Loucy (cell line): ENCODE data around the gene KDM5B.

Source experiments
- H2AFZ ChIP-seq: fragments of 200-600 bp; sonication (generic); 2 replicates; pipeline ENCODE4 v1.6.0; 2016; ENCODE audit warnings: antibody characterized with exemption, mild to moderate bottlenecking, low read length, moderate library complexity
- H3F3A ChIP-seq: fragments of 200-600 bp; 2 replicates; pipeline ENCODE4 v1.6.0; 2016; ENCODE audit warnings: antibody characterized with exemption, low read depth, mild to moderate bottlenecking
- H3K27me3 ChIP-seq: fragments of 200-600 bp; sonication (generic); 2 replicates; pipeline ENCODE4 v1.6.1; 2014; ENCODE audit warnings: low read length, mild to moderate bottlenecking; ENCODE audit not compliant: insufficient read depth, poor library complexity, severe bottlenecking
- H3K36me3 ChIP-seq: fragments of 200-600 bp; sonication (generic); 2 replicates; pipeline ENCODE4 v1.6.1; 2016; ENCODE audit warnings: low read length; ENCODE audit not compliant: insufficient read depth
- H3K4me1 ChIP-seq: fragments of 200-600 bp; sonication (generic); 2 replicates; pipeline ENCODE4 v1.5.1; 2014; ENCODE audit warnings: low read length, mild to moderate bottlenecking; ENCODE audit not compliant: insufficient read depth, poor library complexity, severe bottlenecking
- H3K4me2 ChIP-seq: fragments of 200-600 bp; sonication (generic); 2 replicates; pipeline ENCODE4 v1.6.0; 2014; ENCODE audit warnings: antibody characterized with exemption, low read length, low read depth, mild to moderate bottlenecking; ENCODE audit not compliant: poor library complexity, severe bottlenecking
- H3K4me3 ChIP-seq: fragments of 200-600 bp; sonication (generic); 2 replicates; pipeline ENCODE4 v1.5.1; 2014; ENCODE audit warnings: low read length, mild to moderate bottlenecking, mixed read lengths; ENCODE audit not compliant: poor library complexity, severe bottlenecking
- H3K79me2 ChIP-seq: fragments of 200-600 bp; sonication (generic); 2 replicates; pipeline ENCODE4 v1.6.1; 2014; ENCODE audit warnings: low read length; ENCODE audit not compliant: insufficient read depth
- H3K9ac ChIP-seq: fragments of 200-600 bp; sonication (generic); 2 replicates; pipeline ENCODE4 v1.6.0; 2014; ENCODE audit warnings: mild to moderate bottlenecking, low read depth, low read length, moderate library complexity; ENCODE audit not compliant: poor library complexity, severe bottlenecking
- H3K9me2 ChIP-seq: fragments of 200-600 bp; sonication (generic); replicated peaks from 2 replicates; pipeline ENCODE4 v1.6.1; 2016; ENCODE audit warnings: low read depth, low read length, mixed read lengths
- H3K9me3 ChIP-seq: fragments of 200-600 bp; sonication (generic); 2 replicates; pipeline ENCODE4 v1.6.1; 2014; ENCODE audit warnings: mild to moderate bottlenecking, antibody characterized with exemption, low read length, low read depth; ENCODE audit not compliant: insufficient read depth
- H4K20me1 ChIP-seq: fragments of 200-600 bp; sonication (generic); 2 replicates; pipeline ENCODE4 v1.6.0; 2014; ENCODE audit warnings: antibody characterized with exemption, low read length, mild to moderate bottlenecking; ENCODE audit not compliant: insufficient read depth, poor library complexity, severe bottlenecking
- EZH2phosphoT487 ChIP-seq: fragments of 200-600 bp; IDR thresholded peaks from 2 replicates; pipeline ENCODE4 v1.6.1; 2018; ENCODE audit warnings: antibody characterized with exemption, mild to moderate bottlenecking, moderate library complexity, borderline replicate concordance
- TF ChIP-seq, protein P1 (sequence below): fragments of 200-600 bp; sonication (generic); conservative IDR thresholded peaks from 2 replicates; pipeline ENCODE4 v1.5.1; 2014; ENCODE audit warnings: mild to moderate bottlenecking, antibody characterized with exemption, low read length

KDM5B gene

DNA sequence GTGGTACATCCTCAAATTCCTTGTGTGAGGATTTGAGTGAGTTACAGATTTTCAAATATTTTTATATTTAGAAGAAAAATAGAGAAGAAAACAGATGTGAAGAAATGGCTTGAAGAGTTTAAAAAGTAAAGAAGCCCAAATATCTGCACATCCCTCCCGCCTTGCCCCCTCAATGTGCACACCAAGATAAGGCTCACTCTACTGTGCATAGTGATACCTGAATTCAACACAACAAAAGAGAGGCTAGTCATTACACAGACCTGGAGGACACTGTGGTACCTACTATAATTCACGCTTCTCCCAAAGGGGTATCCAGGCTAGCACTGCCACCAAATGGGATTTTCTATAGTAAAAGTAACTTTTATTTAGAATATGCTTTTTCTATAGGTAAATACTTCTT is 53.9 kb downstream of the KDM5B start:
- Histone ChIP-seq H3K4me3 (no peak overlapping the region), H3K27me3 (no peaks in the 10 kb centered on the region), H2AFZ (no peak overlapping the region), H3K79me2 (no peaks in the 10 kb centered on the region), H3K4me1 (no peaks in the 10 kb centered on the region), H3K36me3 (peaks cover 100% of the 10 kb centered on the region), H3K9ac (no peak overlapping the region), H3K4me2 (no peak overlapping the region), H3K9me2 (no peaks in the 10 kb centered on the region), H3F3A (no peaks in the 10 kb centered on the region), H4K20me1 (peaks cover 11% of the 10 kb centered on the region), H3K9me3 (no peaks in the 10 kb centered on the region)
- no peak for TF ChIP-seq EZH2phosphoT487
- TF ChIP-seq, protein P1, sequence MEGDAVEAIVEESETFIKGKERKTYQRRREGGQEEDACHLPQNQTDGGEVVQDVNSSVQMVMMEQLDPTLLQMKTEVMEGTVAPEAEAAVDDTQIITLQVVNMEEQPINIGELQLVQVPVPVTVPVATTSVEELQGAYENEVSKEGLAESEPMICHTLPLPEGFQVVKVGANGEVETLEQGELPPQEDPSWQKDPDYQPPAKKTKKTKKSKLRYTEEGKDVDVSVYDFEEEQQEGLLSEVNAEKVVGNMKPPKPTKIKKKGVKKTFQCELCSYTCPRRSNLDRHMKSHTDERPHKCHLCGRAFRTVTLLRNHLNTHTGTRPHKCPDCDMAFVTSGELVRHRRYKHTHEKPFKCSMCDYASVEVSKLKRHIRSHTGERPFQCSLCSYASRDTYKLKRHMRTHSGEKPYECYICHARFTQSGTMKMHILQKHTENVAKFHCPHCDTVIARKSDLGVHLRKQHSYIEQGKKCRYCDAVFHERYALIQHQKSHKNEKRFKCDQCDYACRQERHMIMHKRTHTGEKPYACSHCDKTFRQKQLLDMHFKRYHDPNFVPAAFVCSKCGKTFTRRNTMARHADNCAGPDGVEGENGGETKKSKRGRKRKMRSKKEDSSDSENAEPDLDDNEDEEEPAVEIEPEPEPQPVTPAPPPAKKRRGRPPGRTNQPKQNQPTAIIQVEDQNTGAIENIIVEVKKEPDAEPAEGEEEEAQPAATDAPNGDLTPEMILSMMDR: no peak

DNA sequence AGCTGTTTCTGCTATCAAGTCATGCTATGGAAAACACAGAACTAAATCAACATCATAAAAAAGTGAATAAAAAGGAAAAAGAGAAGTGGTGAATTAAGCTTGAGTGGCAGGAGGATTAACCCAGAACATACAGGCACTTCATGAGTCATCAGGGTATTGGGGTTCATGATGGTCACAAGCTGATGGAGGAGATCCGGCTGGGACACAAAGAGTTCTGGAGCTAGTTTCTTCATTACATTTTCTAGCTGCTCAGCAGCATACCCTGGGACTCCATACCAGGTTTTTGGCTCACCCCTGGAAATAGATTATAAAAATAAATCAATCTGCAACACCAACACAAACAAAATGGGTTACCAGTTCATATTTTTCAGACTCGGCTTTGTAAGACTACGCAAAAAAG is 55.4 kb downstream of the KDM5B start:
- H3K27me3 ChIP-seq: no peaks in the 10 kb centered on the region
- no peaks in the 10 kb centered on the region for H3K4me1 ChIP-seq
- TF ChIP-seq, protein P1: no peak
- TF ChIP-seq EZH2phosphoT487: no peak
- H3K36me3 ChIP-seq: peaks cover 100% of the 10 kb centered on the region
- no peak overlapping the region for H2AFZ ChIP-seq
- H3K4me2 ChIP-seq: no peak overlapping the region
- H4K20me1 ChIP-seq: peaks cover 4% of the 10 kb centered on the region
- no peaks in the 10 kb centered on the region for H3F3A ChIP-seq
- no peak overlapping the region for H3K4me3 ChIP-seq
- H3K9ac ChIP-seq: no peak overlapping the region
- no peaks in the 10 kb centered on the region for H3K79me2 ChIP-seq
- H3K9me3 ChIP-seq: no peaks in the 10 kb centered on the region
- no peaks in the 10 kb centered on the region for H3K9me2 ChIP-seq

DNA sequence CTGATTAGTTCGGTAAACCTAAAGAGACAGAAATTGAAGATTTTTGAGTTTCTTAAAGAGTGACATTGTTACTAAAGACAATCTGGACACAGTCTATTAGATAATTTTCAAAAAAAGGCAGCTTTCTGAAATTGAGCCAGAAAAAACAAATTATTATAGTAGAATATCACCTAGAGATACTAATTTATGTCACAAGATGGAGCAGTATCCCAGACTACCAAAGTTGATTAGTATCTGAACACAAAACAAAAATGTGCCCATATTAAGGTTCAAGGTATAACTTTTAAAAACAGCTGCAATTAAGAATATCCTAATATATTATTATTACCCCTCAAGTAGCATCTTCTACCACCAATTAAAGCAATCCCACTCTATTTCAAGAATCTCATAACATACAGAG is 57.5 kb downstream of the KDM5B start:
- Histone ChIP-seq H3K27me3 (no peaks in the 10 kb centered on the region), H3K9ac (no peak overlapping the region), H3K9me3 (no peaks in the 10 kb centered on the region), H3K9me2 (no peaks in the 10 kb centered on the region), H3K4me3 (no peak overlapping the region), H3K79me2 (no peaks in the 10 kb centered on the region), H2AFZ (no peak overlapping the region), H3K4me1 (no peaks in the 10 kb centered on the region), H3K4me2 (no peak overlapping the region), H3K36me3 (peaks cover 99% of the 10 kb centered on the region), H3F3A (no peaks in the 10 kb centered on the region), H4K20me1 (peaks cover 3% of the 10 kb centered on the region)
- TF ChIP-seq, protein P1: peak; percentile 36; the same call in 1 of the 2 replicates
- TF ChIP-seq EZH2phosphoT487: no peak
